Measurements from ENCODE around the gene UBB.
A peak's percentile ranks its signal among the peaks of the same experiment; 100 is the strongest.

The UBB gene

DNA sequence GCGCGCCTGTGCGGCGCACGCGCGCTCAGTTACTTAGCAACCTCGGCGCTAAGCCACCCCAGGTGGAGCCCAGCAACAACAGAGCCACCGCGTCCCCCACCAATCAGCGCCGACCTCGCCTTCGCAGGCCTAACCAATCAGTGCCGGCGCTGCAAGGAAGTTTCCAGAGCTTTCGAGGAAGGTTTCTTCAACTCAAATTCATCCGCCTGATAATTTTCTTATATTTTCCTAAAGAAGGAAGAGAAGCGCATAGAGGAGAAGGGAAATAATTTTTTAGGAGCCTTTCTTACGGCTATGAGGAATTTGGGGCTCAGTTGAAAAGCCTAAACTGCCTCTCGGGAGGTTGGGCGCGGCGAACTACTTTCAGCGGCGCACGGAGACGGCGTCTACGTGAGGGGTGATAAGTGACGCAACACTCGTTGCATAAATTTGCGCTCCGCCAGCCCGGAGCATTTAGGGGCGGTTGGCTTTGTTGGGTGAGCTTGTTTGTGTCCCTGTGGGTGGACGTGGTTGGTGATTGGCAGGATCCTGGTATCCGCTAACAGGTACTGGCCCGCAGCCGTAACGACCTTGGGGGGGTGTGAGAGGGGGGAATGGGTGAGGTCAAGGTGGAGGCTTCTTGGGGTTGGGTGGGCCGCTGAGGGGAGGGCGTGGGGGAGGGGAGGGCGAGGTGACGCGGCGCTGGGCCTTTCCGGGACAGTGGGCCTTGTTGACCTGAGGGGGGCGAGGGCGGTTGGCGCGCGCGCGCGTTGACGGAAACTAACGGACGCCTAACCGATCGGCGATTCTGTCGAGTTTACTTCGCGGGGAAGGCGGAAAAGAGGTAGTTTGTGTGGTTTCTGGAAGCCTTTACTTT is at the start of gene UBB:
Gene UBB (plus strand): TSS at position 452 of the 856 bp plus-strand sequence. CDS start 817 bp downstream, outside the sequence.
- DNase-seq: peak; percentile 100

DNA sequence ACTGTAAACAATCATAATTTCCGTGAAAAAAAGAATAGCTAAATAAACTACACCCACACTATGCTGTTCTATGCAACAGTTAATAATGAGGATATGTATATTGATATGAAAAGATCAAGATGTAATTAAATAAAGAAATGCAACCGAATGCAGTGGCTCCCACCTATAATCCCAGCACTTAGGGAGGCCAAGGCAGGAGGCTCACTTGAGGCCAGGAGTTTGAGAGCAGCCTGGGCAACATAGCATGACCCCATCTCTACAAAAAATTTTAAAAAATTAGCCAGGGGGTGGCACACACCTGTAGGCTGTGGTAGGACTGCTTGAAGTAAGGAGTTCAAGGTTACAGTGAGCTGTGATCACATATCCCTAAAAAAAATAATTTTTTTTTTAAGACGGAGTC is 42.5 kb upstream of the UBB start:
- no peak for DNase-seq

DNA sequence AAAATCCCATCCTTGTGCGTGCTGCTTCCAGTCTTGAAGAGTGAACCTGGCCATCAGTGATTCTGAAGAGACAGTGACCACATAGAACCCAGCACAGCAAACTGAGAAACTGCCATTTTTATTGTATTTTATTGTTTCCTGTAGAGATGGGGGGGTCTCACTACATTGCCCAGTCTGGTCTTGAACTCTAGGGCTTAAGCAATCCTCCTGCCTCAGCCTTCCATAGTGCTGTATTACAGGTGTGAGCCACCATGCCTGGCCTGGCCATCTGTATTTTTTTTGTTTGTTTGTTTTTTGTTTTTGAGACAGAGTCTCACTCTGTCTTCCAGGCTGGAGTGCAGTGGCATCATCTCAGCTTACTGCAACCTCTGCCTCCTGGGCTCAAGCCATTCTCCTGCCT is 41.5 kb upstream of the UBB start:
- no peak for DNase-seq

DNA sequence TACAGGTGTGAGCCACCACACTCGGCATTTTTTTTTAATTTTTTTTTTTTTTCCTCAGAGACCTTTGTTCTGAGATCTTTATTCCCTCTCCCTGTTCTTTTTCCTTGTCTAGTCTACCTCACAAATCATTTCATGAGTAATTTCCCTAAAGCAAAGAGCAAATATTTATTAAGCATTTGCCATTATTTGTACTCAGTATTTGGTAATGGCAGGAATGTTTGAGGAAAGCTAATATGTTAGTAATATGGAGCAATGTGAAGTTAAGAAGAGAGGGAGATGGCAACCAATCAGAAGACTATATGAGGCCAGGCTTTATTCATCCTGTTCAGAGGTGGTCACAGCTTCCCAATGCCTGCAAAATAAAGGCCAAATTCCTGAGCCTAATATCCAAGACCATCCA is 40.9 kb upstream of the UBB start:
- DNase-seq: no peak

DNA sequence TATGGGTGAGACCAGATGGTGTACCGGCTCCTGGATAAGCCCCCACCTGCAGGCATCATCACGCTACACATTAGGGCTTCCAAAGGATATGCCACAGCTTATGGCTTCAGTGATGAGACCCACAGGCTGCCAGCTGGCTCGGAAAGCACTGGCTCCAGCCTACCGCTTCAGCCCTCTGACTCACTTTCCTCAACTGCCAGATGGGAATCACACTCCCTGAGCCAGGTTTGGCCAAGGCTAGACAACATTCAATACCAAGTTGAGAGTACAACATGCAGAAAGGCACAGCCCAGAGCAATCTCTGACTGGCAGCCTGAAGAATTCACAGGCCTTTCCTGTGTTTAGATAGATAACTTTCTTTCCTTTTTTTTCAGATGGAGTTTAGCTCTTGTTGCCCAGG is 37.9 kb upstream of the UBB start:
- no peak for DNase-seq

DNA sequence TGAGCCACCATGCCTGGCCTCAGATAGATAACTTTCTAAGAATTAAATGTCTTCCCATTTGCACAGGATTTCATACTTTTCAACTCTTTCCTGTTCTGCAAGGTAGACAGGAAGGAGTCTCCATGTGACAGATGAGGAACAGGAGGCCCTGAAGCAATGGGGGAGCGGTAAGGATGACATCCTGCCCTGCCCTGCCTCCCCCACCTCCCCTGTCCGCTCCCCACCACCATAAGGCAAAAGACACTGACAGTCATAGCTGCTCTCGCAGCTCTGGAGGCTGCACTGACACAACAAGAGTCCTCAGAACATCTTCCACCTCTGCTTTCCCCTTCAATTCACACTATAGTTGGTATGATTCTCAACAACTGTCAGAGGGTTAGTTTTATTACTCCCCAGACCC is 37.3 kb upstream of the UBB start:
- DNase-seq: no peak

DNA sequence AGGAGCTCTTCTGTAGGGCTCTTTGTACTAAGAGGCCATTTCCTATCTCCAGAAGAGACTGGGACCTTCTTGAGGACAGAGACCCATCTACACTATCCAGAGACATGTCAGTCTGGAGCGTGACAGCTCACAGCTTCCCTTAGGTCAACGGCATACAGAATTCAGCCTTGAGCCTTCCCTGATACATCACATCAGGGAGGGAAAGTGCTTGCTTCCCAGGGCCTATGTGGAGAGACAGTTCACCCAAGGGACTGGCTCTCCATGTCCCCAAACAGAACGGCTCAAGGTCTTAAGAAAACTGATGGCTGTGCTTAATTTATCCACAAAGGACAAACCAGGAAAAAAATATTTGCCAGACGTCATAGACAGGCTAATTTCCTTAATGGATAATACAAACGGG is 35.3 kb upstream of the UBB start:
- no peak for DNase-seq

DNA sequence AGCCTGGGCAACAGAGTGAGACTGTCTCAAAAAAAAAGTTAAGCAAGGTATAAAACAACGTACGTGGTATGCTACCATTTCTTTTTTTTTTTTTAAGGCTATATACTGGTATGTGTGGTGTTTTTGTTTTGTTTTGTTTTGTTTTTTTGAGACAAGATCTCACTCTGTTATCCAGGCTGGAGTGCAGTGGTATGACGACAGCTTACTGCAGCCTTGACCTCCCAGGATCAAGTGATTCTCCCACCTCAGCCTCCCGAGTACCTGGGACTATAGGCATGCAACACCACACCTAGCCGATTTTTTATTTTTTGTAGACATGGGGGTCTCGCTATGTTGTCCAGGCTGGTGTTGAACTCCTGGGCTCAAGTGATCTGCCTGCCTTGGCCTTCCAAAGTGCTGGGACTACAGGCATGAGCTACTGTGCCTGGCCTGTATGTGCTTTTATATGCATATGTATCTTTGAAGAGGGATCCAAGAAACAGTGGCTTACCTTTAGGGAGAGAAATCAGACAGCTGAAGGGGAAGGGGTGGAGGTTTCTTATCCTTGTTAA is 34.1 kb upstream of the UBB start:
- no peak for DNase-seq

DNA sequence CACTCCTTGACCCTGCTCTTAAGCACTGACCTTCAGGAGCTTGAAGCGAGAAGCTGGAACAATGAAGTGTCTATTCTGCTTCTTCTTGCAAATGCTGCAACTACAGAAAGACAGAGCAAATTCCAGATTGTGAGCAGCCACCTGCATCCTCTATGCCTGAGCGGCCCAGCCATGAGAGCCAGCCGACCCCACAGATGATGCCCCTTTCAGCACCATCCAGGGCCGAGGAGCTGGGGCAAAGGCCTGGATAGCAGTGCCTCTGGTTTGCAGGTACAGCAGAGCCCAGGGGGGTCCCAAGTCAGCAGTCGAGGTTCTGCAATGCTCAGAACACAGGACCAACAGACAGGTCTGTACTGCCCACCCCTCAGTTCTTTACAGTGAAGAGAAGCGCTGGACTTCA is 32.3 kb upstream of the UBB start:
- no peak for DNase-seq

DNA sequence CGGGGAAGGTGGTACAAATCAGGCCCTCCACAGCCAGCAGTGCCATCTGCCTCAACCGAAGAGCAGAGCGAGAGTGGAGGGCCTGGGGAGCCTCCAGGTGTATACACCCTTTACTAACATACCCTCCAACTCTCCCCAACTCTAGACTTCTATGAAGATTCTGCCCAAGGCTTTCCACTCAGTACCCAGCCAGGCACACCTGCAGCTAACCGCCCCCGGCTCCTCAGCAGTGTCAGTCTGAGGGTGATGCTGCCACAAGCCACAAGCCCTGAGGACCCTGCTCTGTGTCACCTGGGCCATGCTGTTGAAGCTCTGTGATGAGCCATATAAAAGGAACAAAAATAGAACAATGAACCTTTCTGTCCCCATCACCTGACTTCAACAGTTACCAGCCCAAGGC is 31.5 kb upstream of the UBB start:
- no peak for DNase-seq

DNA sequence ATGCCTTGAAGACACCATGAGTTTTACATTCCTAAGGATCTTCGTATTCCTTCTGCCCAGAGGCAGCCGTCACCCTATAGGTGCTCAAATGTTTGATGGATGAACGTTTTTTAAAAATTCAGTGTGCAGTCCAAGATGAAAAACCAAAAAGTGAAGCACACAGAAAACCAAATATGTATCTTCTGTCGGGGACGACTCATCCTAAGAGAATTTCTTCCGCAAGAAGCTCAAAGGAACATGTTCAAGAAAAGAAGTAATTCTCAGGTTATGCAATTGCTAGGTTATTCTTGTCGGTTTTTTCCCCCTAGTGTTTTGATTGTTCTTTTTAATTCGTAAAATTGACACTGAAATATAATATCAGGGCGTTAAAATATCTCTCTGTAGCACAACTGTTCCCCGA is 29.1 kb upstream of the UBB start:
- no peak for DNase-seq

DNA sequence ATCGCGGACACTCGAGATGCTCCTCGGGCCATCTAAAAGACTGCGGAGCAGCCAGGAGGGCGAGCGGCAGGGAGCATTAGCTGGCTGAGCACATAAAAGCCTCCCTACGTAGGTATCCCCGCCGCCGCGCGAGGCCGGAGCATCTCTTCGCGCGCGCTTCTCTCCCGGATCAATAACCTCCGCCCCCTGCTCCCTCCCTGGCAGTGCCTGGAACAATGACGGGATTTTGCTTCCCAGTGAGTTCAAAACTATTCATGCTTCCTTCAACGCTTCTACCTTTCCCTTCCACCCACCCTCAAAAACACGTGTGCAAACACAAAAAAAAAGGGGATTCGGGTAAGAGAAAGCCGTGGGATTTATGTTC is 28.6 kb upstream of the UBB start:
- peak; percentile 83 for DNase-seq

DNA sequence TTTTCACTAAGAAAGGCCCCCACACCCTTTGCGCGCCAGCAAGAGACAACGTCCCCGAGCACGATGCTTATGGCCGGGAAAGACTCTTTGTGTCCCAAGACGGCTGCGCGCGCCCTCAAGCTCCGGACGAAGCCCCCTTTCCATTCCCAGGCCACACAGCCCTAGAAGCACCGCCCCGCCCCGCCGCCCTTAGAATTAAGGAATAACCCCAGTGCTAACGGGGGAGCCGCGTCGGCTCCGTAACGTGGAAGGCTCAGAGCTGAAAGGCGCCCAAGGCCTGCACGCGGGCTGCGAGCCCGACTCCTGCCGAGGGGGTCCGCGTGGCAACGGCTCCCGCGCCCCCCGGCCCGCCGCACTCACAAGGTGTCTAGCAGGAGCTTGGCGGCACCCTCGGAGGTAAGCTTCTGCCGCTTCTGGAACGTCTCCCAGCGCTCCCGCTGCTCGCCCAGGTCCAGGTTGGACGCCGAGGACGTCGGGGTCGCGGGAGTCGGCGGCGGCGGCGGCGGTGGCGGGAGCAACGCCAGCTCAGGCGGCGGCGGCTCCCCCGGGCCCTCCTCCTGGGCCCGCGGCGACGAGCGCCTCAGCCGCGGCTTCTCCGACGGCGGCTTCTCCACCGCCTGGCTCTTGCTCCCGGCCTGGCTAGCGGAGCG is 28.1 kb upstream of the UBB start:
- DNase-seq: peak; percentile 76

DNA sequence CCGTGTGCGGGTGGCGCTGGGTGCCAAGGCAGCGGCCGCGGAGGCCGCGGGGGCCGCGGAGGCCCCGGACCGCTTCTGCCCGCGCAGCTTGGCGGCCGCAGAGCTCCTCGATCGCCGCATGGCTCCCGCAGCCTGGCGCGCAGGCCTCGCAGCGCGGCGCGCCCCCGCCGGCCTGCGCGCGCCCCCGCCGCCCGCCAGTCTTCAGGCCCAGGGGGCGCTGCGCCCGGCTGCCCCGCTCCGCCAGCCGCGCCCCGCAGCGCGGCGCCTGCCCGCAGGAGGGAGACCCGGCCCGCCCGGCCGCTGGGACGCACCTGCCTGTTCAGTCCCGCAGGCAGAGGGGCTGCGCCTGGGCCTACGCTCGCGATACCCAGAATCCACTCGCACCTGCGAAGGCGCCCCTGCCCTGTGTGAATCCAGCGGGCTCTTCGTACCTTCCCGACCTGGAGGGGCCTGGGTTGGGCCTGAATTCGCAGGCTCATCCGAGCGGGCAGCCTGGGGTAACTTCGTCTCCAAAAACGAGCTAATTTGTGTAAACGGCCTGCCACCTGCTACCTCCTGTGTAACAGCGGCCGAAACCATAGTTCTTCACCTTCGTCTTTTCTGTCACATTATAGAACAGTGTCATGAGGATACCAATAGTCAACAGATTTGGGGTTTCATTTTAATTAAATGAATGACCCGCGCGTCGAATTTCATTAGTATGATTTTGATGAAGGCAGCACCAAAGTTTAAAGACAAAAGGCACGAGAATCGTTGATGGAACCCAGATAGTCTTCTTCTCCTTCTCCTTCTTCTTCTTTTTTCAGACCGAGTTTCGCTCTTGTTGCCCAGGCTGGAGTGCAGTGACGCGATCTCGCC is 27.3 kb upstream of the UBB start, which contains the start of gene CENPV:
Gene CENPV (minus strand): TSS at position 153 of the 858 bp plus-strand sequence. CDS start 33 bp downstream, at position 120.
- DNase-seq: peak; percentile 91

DNA sequence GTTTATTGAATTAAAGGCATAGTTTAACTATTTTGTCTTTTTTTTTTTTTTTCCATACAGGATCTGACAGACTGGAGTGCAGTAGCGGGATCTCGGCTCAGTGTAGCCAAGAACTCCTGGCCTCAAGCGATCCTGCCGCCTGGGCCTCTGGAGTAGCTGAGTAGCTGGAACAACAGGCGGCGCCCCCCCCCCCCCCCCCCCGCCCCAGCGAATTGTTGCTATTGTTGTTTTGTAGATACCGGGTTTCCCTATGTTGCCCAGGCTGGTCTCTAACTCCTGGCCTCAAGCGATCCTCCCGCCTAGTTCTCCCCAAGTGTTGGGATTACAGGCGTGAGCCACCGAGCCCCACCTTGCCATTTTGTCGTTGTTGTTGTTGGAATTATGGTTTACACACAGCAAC is 26.3 kb upstream of the UBB start:
- no peak for DNase-seq

DNA sequence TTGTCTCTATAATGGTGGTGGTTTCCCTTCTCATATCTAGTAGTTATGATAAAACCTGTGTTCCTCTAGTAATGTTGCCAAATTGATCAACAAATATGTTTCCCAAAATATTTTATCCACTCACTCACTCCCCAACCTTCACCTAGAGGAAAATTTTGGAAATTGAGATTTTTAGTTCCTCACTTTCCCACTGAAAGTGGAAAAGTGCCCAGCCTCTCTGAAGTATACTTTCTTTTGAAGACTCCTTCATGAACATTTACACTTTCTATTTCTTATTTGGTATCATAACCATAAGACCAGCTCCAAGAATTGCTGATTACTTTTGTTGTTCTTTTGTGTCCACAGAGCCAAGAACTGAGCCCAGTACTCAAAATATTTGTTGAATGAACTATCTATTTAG is 22.5 kb upstream of the UBB start:
- DNase-seq: no peak

DNA sequence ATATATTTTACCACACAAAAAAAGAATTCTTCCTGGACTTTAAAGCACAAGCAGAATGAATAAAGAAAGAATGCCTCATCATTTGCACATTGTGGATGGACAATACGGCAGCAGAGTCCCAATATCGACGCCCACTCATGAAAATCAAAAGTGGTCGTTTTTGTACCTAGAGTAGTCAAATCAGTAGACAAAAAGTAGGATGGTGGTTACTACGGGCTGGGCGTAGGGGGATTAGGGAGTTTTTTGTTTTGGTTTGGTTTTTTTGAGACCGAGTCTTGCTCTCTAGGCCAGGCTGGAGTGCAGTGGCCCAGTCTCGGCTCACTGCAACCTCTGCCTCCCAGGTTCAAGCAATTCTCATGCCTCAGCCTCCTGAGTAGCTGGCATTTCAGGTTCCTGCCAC is 19.0 kb upstream of the UBB start:
- no peak for DNase-seq

DNA sequence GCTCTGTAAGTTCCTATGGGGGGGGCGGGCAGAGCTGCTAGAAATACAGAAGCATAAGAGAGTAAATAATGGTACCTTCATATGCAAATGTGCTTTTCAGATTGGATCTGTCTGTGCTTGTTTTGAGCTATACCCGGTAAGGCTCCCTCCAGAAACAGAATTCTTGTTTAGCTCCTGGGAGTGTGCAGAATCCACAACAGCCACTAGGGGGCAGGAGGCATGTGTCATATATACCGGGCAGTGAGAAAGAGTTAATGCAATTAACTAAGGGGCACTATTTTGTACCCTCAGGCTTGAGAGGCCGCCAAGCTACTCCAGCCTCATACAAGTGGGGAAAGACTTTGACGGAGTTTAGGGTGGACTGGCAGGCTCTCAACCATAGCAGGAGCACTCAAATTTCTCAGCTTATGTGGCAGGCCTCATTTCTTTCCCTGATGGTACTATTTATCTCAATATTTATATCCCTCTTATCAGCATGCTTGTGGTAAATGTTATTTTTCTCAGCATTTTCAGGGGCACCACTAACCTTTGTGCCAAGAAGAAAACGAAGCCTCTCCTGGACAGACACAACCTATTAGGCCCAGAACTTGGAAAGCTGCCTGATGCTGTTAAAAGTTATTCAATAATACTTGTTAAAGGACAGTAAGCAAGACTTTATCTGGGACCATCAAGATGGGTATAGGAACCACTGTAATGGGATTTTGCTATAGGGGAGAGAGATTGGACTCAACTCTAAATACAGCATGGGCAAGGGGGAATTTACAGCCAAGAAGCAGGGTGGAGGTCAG is 16.9 kb upstream of the UBB start:
- DNase-seq: peak; percentile 91

DNA sequence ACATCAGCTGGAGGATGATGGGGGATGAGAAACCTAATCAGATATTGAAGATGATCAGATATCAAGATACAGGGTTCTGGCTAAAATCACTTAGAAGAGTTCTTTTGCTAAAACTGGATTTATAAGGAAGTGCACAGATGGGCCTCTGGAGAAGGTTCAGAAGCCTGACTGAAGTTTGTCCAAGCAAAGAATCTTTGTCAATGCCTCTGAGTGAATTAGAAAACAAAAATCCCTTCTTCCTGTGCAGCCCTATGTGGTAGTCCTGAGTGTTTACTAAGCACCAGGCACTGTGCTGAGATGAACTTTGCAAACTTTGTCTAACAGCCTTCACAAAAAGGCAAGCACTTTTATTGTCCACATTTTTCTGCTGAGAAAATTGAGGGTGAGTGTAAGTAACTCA is 16.3 kb upstream of the UBB start:
- no peak for DNase-seq

DNA sequence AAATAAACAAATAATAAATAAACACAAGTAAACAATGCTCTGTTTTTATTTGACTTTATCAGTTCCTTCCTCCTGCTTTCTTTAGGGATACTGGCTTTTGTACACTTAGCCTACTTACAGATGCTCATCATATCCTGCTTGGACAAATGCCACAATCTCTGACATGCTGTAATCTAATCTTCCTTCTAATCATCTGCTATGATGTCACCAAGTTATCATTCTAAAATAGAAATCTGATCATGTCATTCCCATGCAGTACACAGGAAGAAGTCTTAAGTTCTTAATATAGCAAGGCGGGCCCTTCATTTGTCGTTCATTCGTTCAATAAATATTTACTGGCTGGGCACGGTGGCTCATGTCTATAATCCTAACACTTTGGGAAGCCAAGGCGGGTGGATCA is 9.1 kb upstream of the UBB start:
- no peak for DNase-seq

DNA sequence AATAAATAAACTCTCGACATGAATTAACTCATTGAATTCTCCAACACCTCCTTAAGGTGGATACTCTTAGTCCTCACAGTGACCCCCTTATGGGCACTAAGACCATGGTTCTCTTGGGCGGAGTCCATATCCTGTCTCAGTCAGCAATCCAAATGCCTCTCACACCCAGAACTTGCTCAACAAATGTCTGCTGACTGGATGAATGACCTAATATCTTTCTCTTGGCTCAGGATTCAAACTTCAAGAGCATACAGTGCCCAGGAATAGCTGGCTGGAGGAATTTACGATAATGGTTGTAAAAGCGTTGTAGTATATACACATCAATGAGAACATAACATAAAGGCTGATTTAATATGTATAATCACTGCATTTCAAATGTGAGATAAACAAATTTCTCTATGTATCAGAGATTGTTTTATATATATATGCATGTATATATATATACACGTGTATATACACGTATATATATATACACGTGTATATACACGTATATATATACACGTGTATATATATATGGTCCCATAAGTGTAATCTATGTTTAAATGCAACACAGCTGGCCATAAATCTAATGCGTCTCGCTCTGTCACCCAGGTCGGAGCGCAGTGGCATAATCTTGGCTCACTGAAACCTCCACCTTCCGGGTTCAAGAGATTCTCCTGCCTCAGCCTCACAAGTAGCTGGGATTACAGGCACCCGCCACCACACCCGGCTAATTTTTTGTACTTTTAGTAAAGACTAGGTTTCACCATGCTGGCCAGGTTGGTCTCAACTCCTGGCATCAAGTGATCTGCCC is 6.5 kb upstream of the UBB start:
- DNase-seq: no peak

DNA sequence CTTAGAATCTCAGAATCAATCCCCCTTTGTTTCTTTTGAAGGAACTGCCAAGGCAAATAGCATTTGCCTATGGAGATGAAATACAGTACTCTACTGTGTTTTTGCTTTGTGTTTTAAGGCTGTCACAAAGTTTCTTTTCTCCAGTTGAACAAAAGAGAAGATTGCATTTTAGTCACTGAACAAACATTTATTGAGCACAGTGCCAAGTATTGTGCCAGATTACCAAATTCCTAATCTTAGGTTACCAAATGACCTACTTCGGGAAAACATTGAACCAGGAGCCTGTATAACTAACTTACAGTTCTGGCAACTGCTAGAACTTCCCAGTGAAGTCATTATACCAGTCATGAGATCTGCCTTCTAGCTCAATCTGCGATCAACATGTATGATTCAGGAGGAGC is 3.0 kb upstream of the UBB start:
- DNase-seq: no peak

Measured in islet precursor cell (in vitro differentiated cells).